GM19455 (cell line): ENCODE measurements around the gene FCRL6.

ENCODE experiments used
- ATAC-seq: cut with Tn5 transposase; IDR thresholded peaks from one replicate; pipeline ENCODE4 v1.9.1; 2021; ENCODE audit not compliant: unreplicated experiment

Gene FCRL6

DNA sequence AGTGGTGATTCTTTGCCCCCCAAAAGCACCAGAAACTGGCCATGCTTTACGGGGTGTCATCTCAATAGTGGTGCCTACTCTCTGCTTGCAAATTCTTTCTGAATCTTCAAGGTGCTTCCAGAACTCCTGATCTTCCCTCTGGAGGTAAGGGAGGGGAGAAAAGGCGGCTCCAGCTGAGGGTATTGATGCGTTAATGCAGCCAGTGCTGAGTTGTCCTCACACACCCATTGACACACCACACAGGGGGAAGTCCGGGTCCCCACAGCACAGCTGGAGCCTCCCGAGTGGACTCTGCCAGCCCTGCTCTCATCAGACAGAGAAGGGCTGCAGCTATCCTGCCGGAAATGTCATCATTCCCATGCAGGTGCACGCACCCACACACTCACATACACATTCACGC is 59.1 kb downstream of the FCRL6 start:
- ATAC-seq, result no peak

DNA sequence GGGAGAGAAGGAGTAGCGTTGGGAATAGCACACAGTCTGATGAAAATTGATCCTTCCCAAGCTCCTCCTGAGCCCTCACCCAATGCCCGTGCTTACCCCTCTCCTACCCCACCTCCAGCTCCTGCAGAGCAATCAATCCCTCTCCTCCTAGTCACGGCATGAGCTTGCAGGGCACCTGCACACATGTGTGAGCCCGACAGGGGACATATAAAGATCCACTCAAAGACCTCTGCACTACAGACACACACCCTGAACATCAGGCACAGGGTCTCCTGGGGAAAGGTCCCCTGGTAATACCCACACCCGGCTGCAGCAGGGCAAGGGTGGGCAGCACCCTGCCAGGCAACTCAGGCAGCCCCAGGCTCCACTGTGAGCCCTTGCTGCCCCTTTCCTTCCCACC is 59.9 kb downstream of the FCRL6 start:
- no peak for ATAC-seq

DNA sequence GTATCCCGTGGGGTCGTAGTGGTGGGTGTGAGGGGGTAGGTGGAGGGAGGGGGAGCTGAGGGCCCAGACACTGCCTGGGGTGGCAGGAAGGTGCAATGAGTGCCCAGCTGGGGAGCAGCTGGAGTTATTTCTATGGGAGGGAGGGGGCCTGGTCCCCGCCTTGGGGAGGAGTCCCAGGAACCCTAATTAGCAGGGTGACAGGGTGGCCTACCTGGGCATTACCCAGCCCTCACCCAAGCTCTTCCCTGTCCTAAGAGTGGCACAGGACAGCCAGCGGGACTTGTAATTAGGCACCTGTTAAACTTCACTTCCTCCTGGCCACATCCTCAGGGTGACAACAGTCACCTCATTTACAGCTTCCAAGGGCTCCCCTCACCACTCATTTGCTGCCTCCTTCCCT is 60.4 kb downstream of the FCRL6 start, which contains the start of gene VSIG8:
TSS of gene VSIG8 (minus strand) at position 101 of the 400 bp plus-strand sequence. CDS start 136 bp downstream, outside the sequence.
- no peak for ATAC-seq

DNA sequence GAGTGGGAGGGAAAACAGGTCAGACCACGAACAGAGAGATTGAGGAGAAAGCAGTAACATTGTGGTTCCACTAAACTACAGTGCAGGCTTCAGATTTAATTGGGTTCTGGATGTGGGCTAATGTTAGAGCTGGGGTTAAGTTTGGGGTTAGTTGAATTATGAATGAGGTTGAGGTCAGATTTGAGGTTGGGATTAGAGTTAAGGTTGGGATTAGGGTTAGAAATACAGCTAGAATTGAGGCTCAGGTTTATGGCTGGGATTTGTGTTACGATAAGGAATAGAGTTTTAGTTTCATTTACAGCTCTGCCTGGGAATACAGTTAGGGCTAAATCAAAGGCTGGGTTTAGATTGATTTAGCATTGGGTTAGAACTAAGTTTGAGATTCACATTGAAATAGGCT is 62.1 kb downstream of the FCRL6 start:
- no peak for ATAC-seq
